SJSA1 (cell line): ENCODE results near the gene GRIN1. TPM values are rescaled to one million over a fixed set of nuclear protein-coding genes. Genes with fewer than 3 reads are reported as not detected.

Source experiments
- DNase-seq, 2 experiments: peaks; one replicate each; pipeline ENCODE4 v3.0.0-alpha.2; 2015 to 2020; ENCODE audit warnings: low spot score in 2 of 2, low read depth in 1 of 2
- H3K27ac ChIP-seq: fragments of 250-450 bp; sonication (Bioruptor Pico); 2 replicates; pipeline ENCODE4 v1.5.1; 2020; ENCODE audit warnings: mild to moderate bottlenecking, moderate library complexity
- H3K27me3 ChIP-seq: fragments of 250-450 bp; sonication (Bioruptor Pico); replicated peaks from 2 replicates; pipeline ENCODE4 v1.5.1; 2020; ENCODE audit warnings: mild to moderate bottlenecking, moderate library complexity
- H3K36me3 ChIP-seq: fragments of 250-450 bp; sonication (Bioruptor Pico); 2 replicates; pipeline ENCODE4 v1.5.1; 2020; ENCODE audit warnings: mild to moderate bottlenecking
- H3K4me1 ChIP-seq: fragments of 250-450 bp; sonication (Bioruptor Pico); replicated peaks from 2 replicates; pipeline ENCODE4 v1.6.1; 2021; ENCODE audit warnings: mild to moderate bottlenecking
- H3K4me3 ChIP-seq: fragments of 250-450 bp; sonication (Bioruptor Pico); 2 replicates; pipeline ENCODE4 v1.5.1; 2020; ENCODE audit warnings: mild to moderate bottlenecking
- H3K9me3 ChIP-seq: fragments of 250-450 bp; sonication (Bioruptor Pico); replicated peaks from 2 replicates; pipeline ENCODE4 v1.5.1; 2020; ENCODE audit warnings: mild to moderate bottlenecking
- total RNA-seq: library from RNA; depleted of rRNA; stranded (reverse); fragments of >200 nt; shearing (Covaris generic); gene quantifications from 2 replicates; pipeline ENCODE4 v1.2.3, GENCODE V29; 2014

The GRIN1 gene
- total RNA-seq, 1 experiment from 2014 or later = not detected

- Histone ChIP-seq H3K4me1 (peaks cover 19% of the 10 kb centered on the region), H3K36me3 (no peaks in the 10 kb centered on the region), H3K27ac (no peak overlapping the region), H3K9me3 (no peaks in the 10 kb centered on the region), H3K4me3 (no peak overlapping the region), H3K27me3 (peaks cover 95% of the 10 kb centered on the region)
- no peak for DNase-seq
Observed at GRCh38 chr9:137166380-137167229, 27.7 kb downstream of the GRIN1 start.

DNA sequence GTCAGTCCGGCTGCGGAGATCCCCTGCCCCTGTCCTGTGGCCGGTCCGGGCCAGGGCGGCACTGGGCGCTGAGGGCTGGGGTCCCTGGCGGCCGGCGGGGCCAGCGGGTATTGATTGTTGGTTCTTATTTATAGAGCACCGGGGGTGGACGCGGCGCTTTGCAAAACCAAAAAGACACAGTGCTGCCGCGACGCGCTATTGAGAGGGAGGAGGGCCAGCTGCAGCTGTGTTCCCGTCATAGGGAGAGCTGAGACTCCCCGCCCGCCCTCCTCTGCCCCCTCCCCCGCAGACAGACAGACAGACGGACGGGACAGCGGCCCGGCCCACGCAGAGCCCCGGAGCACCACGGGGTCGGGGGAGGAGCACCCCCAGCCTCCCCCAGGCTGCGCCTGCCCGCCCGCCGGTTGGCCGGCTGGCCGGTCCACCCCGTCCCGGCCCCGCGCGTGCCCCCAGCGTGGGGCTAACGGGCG, 28.4 kb downstream of the GRIN1 start:
- H3K27me3 ChIP-seq = peaks cover 93% of the 10 kb centered on the region

GRCh38 chr9:137167747-137168572, 29.0 kb downstream of the GRIN1 start:
- Histone ChIP-seq H3K4me3 (no peak overlapping the region), H3K27me3 (peaks cover 87% of the 10 kb centered on the region), H3K36me3 (no peaks in the 10 kb centered on the region), H3K27ac (no peak overlapping the region), H3K4me1 (peaks cover 19% of the 10 kb centered on the region), H3K9me3 (no peaks in the 10 kb centered on the region)
- no peak for DNase-seq

More for the DNA sequence above, 28.4 kb downstream of the GRIN1 start:
- no peak for DNase-seq
- Histone ChIP-seq H3K27ac (no peak overlapping the region), H3K4me3 (no peak overlapping the region), H3K4me1 (peaks cover 19% of the 10 kb centered on the region), H3K9me3 (no peaks in the 10 kb centered on the region), H3K36me3 (no peaks in the 10 kb centered on the region)

DNA sequence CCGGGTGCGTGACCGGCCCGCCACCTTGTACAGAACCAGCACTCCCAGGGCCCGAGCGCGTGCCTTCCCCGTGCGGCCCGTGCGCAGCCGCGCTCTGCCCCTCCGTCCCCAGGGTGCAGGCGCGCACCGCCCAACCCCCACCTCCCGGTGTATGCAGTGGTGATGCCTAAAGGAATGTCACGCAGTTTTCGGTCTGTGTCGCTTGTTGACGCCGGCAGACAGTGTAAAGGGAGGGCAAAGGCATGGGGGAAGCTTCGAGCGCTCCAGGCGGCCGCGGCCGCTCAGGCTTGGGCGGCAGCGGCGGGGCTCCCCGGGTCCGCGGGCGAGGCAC, 29.6 kb downstream of the GRIN1 start:
- no peaks in the 10 kb centered on the region for H3K9me3 ChIP-seq
- H3K36me3 ChIP-seq = no peaks in the 10 kb centered on the region
- H3K27ac ChIP-seq = no peak overlapping the region
- no peak overlapping the region for H3K4me3 ChIP-seq
- DNase-seq = no peak
- peaks cover 81% of the 10 kb centered on the region for H3K27me3 ChIP-seq
- H3K4me1 ChIP-seq = peaks cover 19% of the 10 kb centered on the region

GRCh38 chr9:137168904-137169856, 30.2 kb downstream of the GRIN1 start:
- no peak for DNase-seq
- peaks cover 75% of the 10 kb centered on the region for H3K27me3 ChIP-seq
- no peaks in the 10 kb centered on the region for H3K9me3 ChIP-seq
- no peak overlapping the region for H3K4me3 ChIP-seq
- no peaks in the 10 kb centered on the region for H3K36me3 ChIP-seq
- peaks cover 19% of the 10 kb centered on the region for H3K4me1 ChIP-seq
- H3K27ac ChIP-seq = no peak overlapping the region

GRCh38 chr9:137169896-137170358, 31.0 kb downstream of the GRIN1 start, which contains the start of gene LRRC26:
LRRC26 (minus strand) TSS chr9:137170051; CDS start chr9:137169943, 108 bp downstream.
- Histone ChIP-seq H3K27me3 (peaks cover 67% of the 10 kb centered on the region), H3K27ac (no peak within 1 kb of the TSS), H3K4me3 (no peak within 1 kb of the TSS), H3K36me3 (no peaks in the 10 kb centered on the region), H3K9me3 (no peaks in the 10 kb centered on the region), H3K4me1 (peaks cover 13% of the 10 kb centered on the region)
- no peak for DNase-seq

- Histone ChIP-seq H3K27me3 (peaks cover 60% of the 10 kb centered on the region), H3K9me3 (no peaks in the 10 kb centered on the region), H3K27ac (no peak overlapping the region), H3K36me3 (no peaks in the 10 kb centered on the region), H3K4me3 (no peak overlapping the region), H3K4me1 (peaks cover 11% of the 10 kb centered on the region)
- DNase-seq = no peak
Observed at GRCh38 chr9:137170486-137171148, 31.7 kb downstream of the GRIN1 start.

DNA sequence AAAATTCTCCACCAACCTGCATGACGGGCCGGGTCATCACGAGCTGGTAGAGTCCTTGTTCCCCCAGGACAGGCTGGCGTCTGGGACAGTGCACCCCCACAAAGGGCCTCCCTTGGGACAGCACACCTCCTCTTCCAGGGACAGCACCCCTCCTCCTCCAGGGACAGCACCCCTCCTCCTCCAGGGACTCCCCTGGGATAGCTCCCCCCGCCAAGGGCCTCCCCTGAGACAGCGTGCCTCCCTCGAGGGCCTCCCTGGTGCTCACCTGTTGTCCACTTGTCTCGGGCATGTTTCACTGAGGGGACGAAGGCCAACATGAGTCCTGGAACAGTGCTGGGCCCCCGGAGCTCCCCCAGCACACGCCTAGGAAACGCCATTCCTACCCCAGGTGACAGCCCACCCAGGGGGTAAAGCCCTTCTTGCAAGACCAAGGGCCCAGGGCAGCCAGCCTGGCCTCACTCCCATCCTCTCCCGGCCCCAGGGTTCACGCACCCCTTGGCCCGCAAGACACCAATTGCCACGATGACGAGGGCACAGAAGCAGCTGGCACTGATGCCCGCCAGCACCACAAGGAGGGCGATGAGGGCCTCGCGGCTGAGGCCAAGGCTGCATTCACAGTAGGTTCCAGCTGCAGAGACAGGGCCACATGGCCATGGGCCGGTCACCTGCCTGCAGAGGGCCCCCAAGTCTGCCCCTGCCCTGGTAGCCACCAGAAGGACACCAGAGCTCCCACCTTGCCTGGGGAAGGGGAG, 32.4 kb downstream of the GRIN1 start:
- DNase-seq = no peak
- Histone ChIP-seq H3K9me3 (no peaks in the 10 kb centered on the region), H3K4me3 (no peak overlapping the region), H3K27ac (no peak overlapping the region), H3K27me3 (peaks cover 53% of the 10 kb centered on the region), H3K36me3 (no peaks in the 10 kb centered on the region), H3K4me1 (peaks cover 11% of the 10 kb centered on the region)

DNA sequence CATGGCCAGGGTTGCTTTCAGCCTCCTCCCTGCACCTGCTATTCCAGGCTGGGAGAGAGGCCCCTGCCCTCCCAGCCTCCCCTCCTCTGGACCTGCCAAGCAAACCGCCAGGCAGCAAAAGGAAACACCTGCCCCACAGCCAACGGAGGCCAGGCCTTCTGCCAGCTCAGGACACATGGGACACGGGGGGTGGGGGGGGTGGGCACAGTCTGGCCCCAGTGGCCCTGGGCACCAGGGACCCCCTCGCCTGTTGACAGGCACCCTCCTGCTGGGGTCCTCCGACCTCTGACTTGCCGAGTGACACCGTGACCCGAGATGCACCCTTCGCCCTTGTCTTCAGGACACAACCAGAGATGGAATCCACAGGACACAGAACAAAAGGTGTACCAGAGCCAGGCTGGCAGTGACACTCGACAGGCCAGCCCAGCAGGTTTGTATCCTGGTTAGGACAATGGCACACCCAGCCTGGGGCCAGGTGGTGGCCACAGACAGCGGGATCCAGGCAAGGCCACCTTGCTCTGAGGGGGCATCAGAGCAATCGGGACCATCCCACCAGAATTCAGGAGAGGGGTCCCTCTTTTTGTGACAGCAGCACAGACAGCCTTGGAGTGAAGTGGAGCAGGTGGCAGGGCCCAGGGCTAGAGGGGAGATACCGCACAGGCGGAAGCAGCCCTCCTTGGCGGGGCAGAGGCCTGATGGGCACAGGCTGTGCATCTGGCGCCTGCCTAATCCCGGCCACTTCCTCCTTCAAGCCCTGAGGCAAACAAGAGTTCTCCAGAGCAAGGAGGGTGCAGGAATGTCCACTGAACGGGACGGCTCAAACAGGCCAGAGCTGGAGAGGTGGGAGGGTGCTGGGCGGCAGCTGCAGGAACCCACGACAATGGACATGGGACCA, 34.2 kb downstream of the GRIN1 start:
- no peak overlapping the region for H3K4me3 ChIP-seq
- no peaks in the 10 kb centered on the region for H3K9me3 ChIP-seq
- H3K27me3 ChIP-seq = peaks cover 35% of the 10 kb centered on the region
- H3K36me3 ChIP-seq = no peaks in the 10 kb centered on the region; the same call in none of the 2 replicates
- no peak for DNase-seq
- no peak overlapping the region for H3K27ac ChIP-seq
- peaks cover 14% of the 10 kb centered on the region for H3K4me1 ChIP-seq

GRCh38 chr9:137173796-137174664, 35.1 kb downstream of the GRIN1 start:
- H3K27me3 ChIP-seq = peaks cover 28% of the 10 kb centered on the region
- H3K27ac ChIP-seq = no peak overlapping the region
- peaks cover 5% of the 10 kb centered on the region for H3K36me3 ChIP-seq
- peaks cover 17% of the 10 kb centered on the region for H3K4me1 ChIP-seq
- DNase-seq = no peak
- no peaks in the 10 kb centered on the region for H3K9me3 ChIP-seq
- no peak overlapping the region for H3K4me3 ChIP-seq
